HepG2 (cell line): Measurements from ENCODE around the gene ALDH16A1. TPM values are rescaled to one million over a fixed set of nuclear protein-coding genes. Genes with fewer than 3 reads are reported as not detected.

Source experiments
- ATAC-seq: fragments of 200-7000 bp; cut with Tn5 transposase; 3 replicates; pipeline ENCODE4 v1.9.1; 2020; ENCODE audit warnings: mild to moderate bottlenecking, moderate library complexity
- BruUV-seq: library from RNA; stranded (reverse); fragments of 400-500 nt; replicated peaks from 2 replicates; lab custom pipeline; 2021; lab: Mats Ljungman, UMichigan
- CTCF ChIA-PET: fragments of 300-600 bp; formaldehyde crosslinking; extraction: SDS; loops from one replicate; lab custom pipeline; 2021; ENCODE audit warnings: low total read pairs, inconsistent platforms, low intra/inter-chr PET ratio; lab: Yijun Ruan, JAX
- POLR2A ChIA-PET: fragments of 350-600 bp; sonication (Branson Sonifier 250); formaldehyde crosslinking; loops from one replicate; lab custom pipeline; 2020; ENCODE audit warnings: antibody characterized with exemption, inconsistent platforms; lab: Yijun Ruan, JAX
- DNase-seq: peaks from one replicate; pipeline ENCODE4 v3.0.0-alpha.2; 2015; ENCODE audit warnings: low spot score
- FAIRE-seq: peaks from 3 replicates; lab custom pipeline; 2011; peaks lifted over from hg19 to GRCh38; lab: Jason Lieb, UNC
- H2AFZ ChIP-seq: one replicate; pipeline ENCODE4 v1.6.1; 2011; ENCODE audit warnings: low read length, inconsistent platforms
- H3K27ac ChIP-seq: fragments of 300-600 bp; 3 replicates; pipeline ENCODE4 v1.8.0; 2011; ENCODE audit warnings: mixed run types, mild to moderate bottlenecking, mixed read lengths, low read length, inconsistent platforms; ENCODE audit not compliant: insufficient read depth; ENCODE audit errors: extremely low read length
- H3K27me3 ChIP-seq, 2 experiments: fragments of 200-600 bp in 1 of 2; 2 replicates in 1 of 2; 3 replicates in 1 of 2; pipeline versions ENCODE4 v1.6.0 to v1.8.0; 2011; ENCODE audit warnings: low read length in 2 of 2, mild to moderate bottlenecking in 2 of 2, moderate library complexity in 2 of 2, inconsistent platforms in 1 of 2; ENCODE audit not compliant: insufficient read depth in 2 of 2, control insufficient read depth in 1 of 2
- H3K36me3 ChIP-seq, 2 experiments: fragments of 200-600 bp in 1 of 2; replicated peaks in 1 of 2; 2 replicates in 1 of 2; 3 replicates in 1 of 2; pipeline versions ENCODE4 v1.5.1 to v1.8.0; 2011; ENCODE audit warnings: low read length in 2 of 2, inconsistent platforms in 1 of 2; ENCODE audit not compliant: insufficient read depth in 2 of 2, control insufficient read depth in 1 of 2
- H3K4me1 ChIP-seq: 2 replicates; pipeline ENCODE4 v1.5.1; 2012; ENCODE audit warnings: low read length, inconsistent platforms; ENCODE audit not compliant: insufficient read depth
- H3K4me2 ChIP-seq: 2 replicates; pipeline ENCODE4 v1.6.0; 2011; ENCODE audit warnings: low read depth, low read length, inconsistent platforms
- H3K4me3 ChIP-seq, 3 experiments: fragments of 200-600 bp in 1 of 3; sonication (generic), shearing (Covaris generic) in 1 of 3; replicated peaks in 1 of 3; 2 replicates each; pipeline ENCODE4 v1.5.1; 2011 to 2016; ENCODE audit warnings: low read length in 3 of 3, inconsistent platforms in 2 of 3, low read depth in 2 of 3, mild to moderate bottlenecking in 2 of 3, control low read depth in 1 of 3, mixed read lengths in 1 of 3; ENCODE audit not compliant: insufficient read depth in 1 of 3
- H3K79me2 ChIP-seq: one replicate; pipeline ENCODE4 v1.6.1; 2011; ENCODE audit warnings: low read length, inconsistent platforms; ENCODE audit not compliant: insufficient read depth
- H3K9ac ChIP-seq: 2 replicates; pipeline ENCODE4 v1.6.0; 2011; ENCODE audit warnings: mild to moderate bottlenecking, low read depth, low read length, inconsistent platforms; ENCODE audit not compliant: insufficient read depth
- H3K9me3 ChIP-seq: 2 replicates; pipeline ENCODE4 v1.5.1; 2012; ENCODE audit warnings: mild to moderate bottlenecking, low read length
- H4K20me1 ChIP-seq: 2 replicates; pipeline ENCODE4 v1.6.0; 2011; ENCODE audit warnings: inconsistent platforms, mild to moderate bottlenecking, low read length, moderate library complexity; ENCODE audit not compliant: insufficient read depth
- FOSL1 ChIP-seq: sonication (generic); formaldehyde crosslinking; IDR thresholded peaks from 2 replicates; pipeline ENCODE4 v1.9.0; 2021; ENCODE audit warnings: missing genetic modification reagents, borderline replicate concordance
- GLMP ChIP-seq: sonication (generic); formaldehyde crosslinking; IDR thresholded peaks from 2 replicates; pipeline ENCODE4 v1.9.0; 2021; ENCODE audit warnings: missing genetic modification reagents, mild to moderate bottlenecking, borderline replicate concordance
- HNRNPLL ChIP-seq: fragments of 200-400 bp; formaldehyde crosslinking; IDR thresholded peaks from 2 replicates; pipeline ENCODE4 v1.6.1; 2017; ENCODE audit warnings: mild to moderate bottlenecking, low read depth, low read length; ENCODE audit not compliant: poor library complexity, severe bottlenecking
- IKZF4 ChIP-seq: sonication (generic); formaldehyde crosslinking; IDR thresholded peaks from 2 replicates; pipeline ENCODE4 v1.5.1; 2020; ENCODE audit warnings: borderline replicate concordance, mild to moderate bottlenecking, low read depth, missing genetic modification reagents; ENCODE audit errors: not compliant biosample characterization
- IRX3 ChIP-seq: sonication (generic); formaldehyde crosslinking; IDR thresholded peaks from 2 replicates; pipeline ENCODE4 v1.8.1; 2023; ENCODE audit warnings: mild to moderate bottlenecking, low read depth, missing genetic modification reagents, borderline replicate concordance
- MAF1 ChIP-seq: sonication (generic); formaldehyde crosslinking; IDR thresholded peaks from 2 replicates; pipeline ENCODE4 v1.5.0; 2020; ENCODE audit warnings: missing genetic modification reagents, borderline replicate concordance
- MED13 ChIP-seq: sonication (generic); formaldehyde crosslinking; IDR thresholded peaks from 2 replicates; pipeline ENCODE4 v1.5.0; 2020; ENCODE audit warnings: missing genetic modification reagents
- NR2F2 ChIP-seq: IDR thresholded peaks from 2 replicates; pipeline ENCODE4 v1.6.1; 2012; ENCODE audit warnings: low read depth, inconsistent platforms, borderline replicate concordance
- ZKSCAN5 ChIP-seq: sonication (generic); formaldehyde crosslinking; IDR thresholded peaks from 2 replicates; pipeline ENCODE4 v1.5.1; 2020; ENCODE audit warnings: mild to moderate bottlenecking, missing genetic modification reagents
- ZSCAN20 ChIP-seq: sonication (generic); formaldehyde crosslinking; IDR thresholded peaks from 2 replicates; pipeline ENCODE4 v1.4.0; 2020; ENCODE audit warnings: missing genetic modification reagents, mild to moderate bottlenecking, borderline replicate concordance
- WGBS: methylation state at CpG from one replicate; pipeline ENCODE4 v1.1.6; 2017; ENCODE audit warnings: low lambda C conversion rate; 5-methylcytosine and 5-hydroxymethylcytosine counted together
- in situ Hi-C: cut with HindIII; loops from 2 replicates; pipeline ENCODE4 v1.10.0; 2017; ENCODE audit warnings: low pct_unique_long_range_greater_than_20kb; ENCODE audit not compliant: extremely low pct_ligation_motif_present
- intact Hi-C: fragments of 100-400 bp; cut with micrococcal nuclease; formaldehyde crosslinking; loops from one replicate; pipeline ENCODE4 v1.10.0; 2022; ENCODE audit not compliant: unreplicated experiment
- polyA plus RNA-seq, 8 experiments: library from polyadenylated mRNA; depleted of rRNA in 3 of 8; stranded (reverse) in 7 of 8; unstranded in 1 of 8; fragments of >200 nt; fragmentation: Illumina TruSeq in 4 of 8; extraction: Trizol in 4 of 8; gene quantifications; 2 replicates each; pipeline versions ENCODE4 v1.2.1 to v1.2.3, GENCODE V29; 2011 to 2016; ENCODE audit warnings: low read depth in 4 of 8, missing spikeins in 1 of 8, mixed read lengths in 1 of 8; ENCODE audit not compliant: insufficient read depth in 1 of 8
- total RNA-seq, 5 experiments: library from RNA; depleted of rRNA; stranded (reverse); fragments of >200 nt; fragmentation: Illumina TruSeq; extraction: Trizol; gene quantifications; 2 replicates each; pipeline ENCODE4 v1.2.3, GENCODE V29; 2016; ENCODE audit warnings: low read depth in 1 of 5

ALDH16A1 gene
- total and polyA plus RNA-seq, 2 of the 13 experiments (the other 11 are each of a cell fraction or from before 2014, with no cell fraction given): 8.4 to 34.9 TPM

- H3K4me2 ChIP-seq: no peak overlapping the region
- no peaks in the 10 kb centered on the region for H3K9me3 ChIP-seq
- H4K20me1 ChIP-seq: no peaks in the 10 kb centered on the region
- CTCF ChIA-PET: no interaction called here
- in situ Hi-C loops (no loop called here), intact Hi-C loops (no loop called here)
- BruUV-seq: no TSS peak
- no peak overlapping the region for H3K9ac ChIP-seq
- 99% methylated on average over 26 of the region's 39 CpGs for WGBS
- POLR2A ChIA-PET: no interaction called here
- no peak for TF ChIP-seq MAF1
- no peak for TF ChIP-seq ZKSCAN5 (CRISPR knock-in tag)
- no peak for TF ChIP-seq FOSL1 (CRISPR knock-in tag)
- TF ChIP-seq NR2F2: no peak
- TF ChIP-seq IRX3 (CRISPR knock-in tag): no peak
- no peak for TF ChIP-seq HNRNPLL
- no peak for TF ChIP-seq GLMP (CRISPR knock-in tag)
- TF ChIP-seq ZSCAN20 (CRISPR knock-in tag): no peak
- no peak for TF ChIP-seq MED13 (CRISPR knock-in tag)
- TF ChIP-seq IKZF4 (CRISPR knock-in tag): no peak
- FAIRE-seq (no peak), ATAC-seq (no peak; the same call in 1 of the 3 replicates), DNase-seq (no peak)
- peaks cover 3 to 5% of the 10 kb centered on the region in 2 experiments; a peak in 2 of 5 replicates for H3K36me3 ChIP-seq
- H3K27ac ChIP-seq: no peak overlapping the region
- H3K79me2 ChIP-seq: no peaks in the 10 kb centered on the region
- no peaks in the 10 kb centered on the region for H3K27me3 ChIP-seq
- no peak overlapping the region for H2AFZ ChIP-seq
- H3K4me1 ChIP-seq: no peaks in the 10 kb centered on the region
- H3K4me3 ChIP-seq: no peak overlapping the region
These were observed 11.1 kb downstream of the ALDH16A1 start for GRCh38 chr19:49463960-49464740.
